Posterior vena cava (tissue), 2 donors: ENCODE data around the gene HECTD4. TPM values are rescaled to one million over a fixed set of nuclear protein-coding genes. Genes with fewer than 3 reads are reported as not detected.
"Not testable (repeated sequence)": the region's sequence is repeated elsewhere in the genome, so short reads cannot be mapped to it uniquely, and the experiment has no call there.

Experiments used
- DNase-seq: peaks from one replicate; pipeline ENCODE4 v3.0.0-alpha.2; 2020; ENCODE audit warnings: low spot score
- intact Hi-C, 2 donors: fragments of 100-400 bp; cut with DNase I; formaldehyde crosslinking; loops; one replicate each; pipeline versions ENCODE4 v1.14.1 to v1.14.2; 2022 to 2023
- long read RNA-seq, 2 donors: library from polyadenylated mRNA; unstranded; transcript quantifications; one replicate each; pipeline ENCODE4 v2.0.0, GENCODE V29; 2020 to 2021
- total RNA-seq, 2 donors: library from RNA; stranded (reverse); fragmentation: NEBNext Ultra II Directional; extraction: Animal tissue kit (Norgen Biotek cat#: 25700); gene quantifications; one replicate each; pipeline ENCODE4 v1.2.1, GENCODE V29; 2021
- donor health status: DM: yes; HTN: yes; CAD: no.
- donor health status: DM: yes; HTN: yes; CAD: no.

Gene HECTD4, protein sequence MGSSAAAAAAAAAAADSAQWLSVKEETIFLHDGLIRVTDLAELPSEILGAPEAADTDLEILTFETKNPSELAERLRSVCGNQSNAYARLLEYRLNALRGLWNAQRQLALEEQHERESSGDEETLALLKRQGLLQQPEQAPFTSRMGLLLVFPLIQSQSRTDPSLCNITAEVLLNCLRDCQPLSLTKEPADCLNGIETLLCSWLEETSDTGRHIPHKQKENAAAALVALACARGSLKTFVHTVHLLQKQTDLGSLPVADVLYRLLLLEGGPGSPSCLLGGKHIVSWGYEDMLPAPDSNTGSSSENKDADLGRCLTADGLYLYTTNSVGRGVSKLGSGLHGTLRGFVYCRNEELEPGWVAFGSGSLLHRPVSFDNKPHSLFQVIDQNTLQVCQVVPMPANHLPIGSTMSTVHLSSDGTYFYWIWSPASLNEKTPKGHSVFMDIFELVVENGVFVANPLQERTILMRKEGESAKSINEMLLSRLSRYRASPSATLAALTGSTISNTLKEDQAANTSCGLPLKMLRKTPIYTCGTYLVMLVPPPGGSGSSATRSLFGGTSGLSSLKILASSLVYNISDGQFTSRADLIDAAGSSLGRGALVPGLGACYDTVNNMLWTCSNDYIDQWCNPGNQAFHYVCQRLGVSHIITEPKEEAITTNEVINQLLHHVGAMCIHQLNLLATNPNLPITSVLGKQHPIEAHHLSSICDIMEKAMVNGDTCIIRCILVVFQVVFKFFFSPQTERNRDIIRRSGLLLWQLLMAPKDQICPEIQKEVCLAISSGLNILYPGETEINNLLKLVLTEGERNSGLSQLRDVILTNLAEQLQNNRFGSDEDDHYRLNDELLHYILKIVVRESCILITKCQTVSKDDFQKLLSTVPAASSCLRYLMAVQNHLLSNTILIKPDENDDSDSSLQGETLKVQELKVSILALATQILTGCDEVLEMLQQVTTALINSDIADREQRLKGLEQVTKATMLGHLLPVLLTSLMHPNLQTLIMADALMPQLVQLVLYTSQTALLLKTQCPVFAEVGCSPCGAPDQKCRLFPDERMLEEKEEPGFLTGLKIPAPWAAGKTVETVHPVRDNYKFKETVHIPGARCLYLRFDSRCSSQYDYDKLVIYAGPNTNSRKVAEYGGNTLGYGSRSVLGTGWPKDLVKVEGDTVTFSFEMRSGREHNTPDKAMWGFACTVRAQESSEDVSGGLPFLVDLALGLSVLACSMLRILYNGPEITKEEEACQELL (N-terminal part only)
- 10 to 100 TPM; 46.7 to 47.9 TPM for total RNA-seq
- long read RNA-seq, donor 1, partial matches to known transcripts: 9 of 16 reads
- long read RNA-seq, donor 1, other reads (novel, unspliced or antisense): 7 of 16 reads
- long read RNA-seq, donor 2, partial matches to known transcripts: 6 of 17 reads
- long read RNA-seq, donor 2, other reads (novel, unspliced or antisense): 11 of 17 reads

GRCh38 chr12:112381883-112382796 is at the start of gene HECTD4:
Gene HECTD4 (minus strand): TSS chr12:112382431. CDS start chr12:112382128, 303 bp downstream.
- DNase-seq: peak; percentile 98
- intact Hi-C loops: no loop called here

GRCh38 chr12:112431965-112432364 is 49.7 kb upstream of the HECTD4 start:
- intact Hi-C loops: no loop called here
- no peak for DNase-seq

DNA sequence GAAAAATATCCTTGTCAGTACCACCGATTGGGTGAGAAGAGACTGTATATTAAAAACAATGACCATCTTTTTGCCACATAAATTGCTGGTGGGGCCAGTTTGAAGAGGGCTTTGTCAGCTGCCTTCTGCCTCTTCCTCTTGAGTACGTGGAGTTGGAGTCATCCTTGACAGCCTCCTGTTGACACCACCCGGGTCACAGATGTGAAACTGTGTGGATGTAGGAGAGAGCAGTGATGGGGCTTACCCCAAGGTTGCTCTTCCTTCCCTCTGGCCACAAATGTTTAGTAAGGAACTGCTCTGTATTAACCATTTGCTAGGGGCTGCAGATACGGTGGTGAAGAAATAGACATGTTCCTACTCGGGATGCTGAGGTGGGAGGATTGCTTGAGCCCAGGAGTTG is 48.7 kb upstream of the HECTD4 start:
- intact Hi-C loops: no loop called here
- DNase-seq: no peak

DNA sequence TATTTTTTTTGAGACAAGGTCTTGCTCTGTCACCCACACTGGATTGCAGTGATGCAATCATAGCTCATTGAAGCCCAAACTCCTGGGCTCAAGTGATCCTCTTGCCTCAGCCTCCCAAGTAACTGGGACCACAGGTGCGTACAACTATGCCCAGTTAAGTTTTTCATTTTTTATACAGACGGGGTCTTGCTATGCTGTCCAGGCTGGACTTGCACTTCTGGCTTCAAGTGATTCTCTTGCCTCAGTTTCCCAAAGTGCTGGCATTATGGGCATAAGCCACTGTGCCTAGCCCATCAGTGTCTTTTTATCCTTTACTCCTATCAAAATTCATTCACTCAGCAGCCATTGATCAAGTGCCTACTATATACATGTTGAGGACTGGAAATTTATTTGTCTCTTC is 45.5 kb upstream of the HECTD4 start:
- DNase-seq: no peak
- intact Hi-C loops: no loop called here

GRCh38 chr12:112425582-112426382 is 43.6 kb upstream of the HECTD4 start:
- no peak for DNase-seq
- intact Hi-C loops: no loop called here

GRCh38 chr12:112424126-112424525 is 41.9 kb upstream of the HECTD4 start:
- intact Hi-C loops: no loop called here
- DNase-seq: no peak

DNA sequence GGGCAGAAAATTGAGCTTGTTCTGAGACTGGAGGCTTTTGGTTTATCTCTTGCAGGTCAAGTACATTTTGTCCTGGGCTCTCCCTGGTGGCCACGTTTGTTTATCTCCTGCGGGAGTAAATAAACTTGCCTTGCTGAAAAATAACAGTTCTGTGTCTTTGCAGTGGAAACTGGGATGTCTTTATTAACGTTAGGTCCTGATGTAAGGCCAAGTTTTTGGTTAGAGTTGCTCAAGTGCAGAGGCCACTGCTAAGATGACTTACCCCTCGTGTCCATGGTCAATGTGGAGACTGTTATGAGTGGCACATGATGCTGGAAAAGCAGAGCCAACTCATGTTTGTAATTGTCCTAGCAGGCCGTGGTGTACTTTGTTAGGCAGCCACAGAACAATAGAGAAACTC is 40.3 kb upstream of the HECTD4 start:
- DNase-seq: no peak
- intact Hi-C loops: no loop called here

GRCh38 chr12:112421363-112421762 is 39.1 kb upstream of the HECTD4 start:
- no peak for DNase-seq
- intact Hi-C loops: no loop called here

GRCh38 chr12:112420740-112421139 is 38.5 kb upstream of the HECTD4 start:
- no peak for DNase-seq

GRCh38 chr12:112419297-112420133 is 37.3 kb upstream of the HECTD4 start:
- intact Hi-C loops: no loop called here
- DNase-seq: peak; percentile 88

More at GRCh38 chr12:112420740-112421139, 38.5 kb upstream of the HECTD4 start:
- intact Hi-C loops: no loop called here

DNA sequence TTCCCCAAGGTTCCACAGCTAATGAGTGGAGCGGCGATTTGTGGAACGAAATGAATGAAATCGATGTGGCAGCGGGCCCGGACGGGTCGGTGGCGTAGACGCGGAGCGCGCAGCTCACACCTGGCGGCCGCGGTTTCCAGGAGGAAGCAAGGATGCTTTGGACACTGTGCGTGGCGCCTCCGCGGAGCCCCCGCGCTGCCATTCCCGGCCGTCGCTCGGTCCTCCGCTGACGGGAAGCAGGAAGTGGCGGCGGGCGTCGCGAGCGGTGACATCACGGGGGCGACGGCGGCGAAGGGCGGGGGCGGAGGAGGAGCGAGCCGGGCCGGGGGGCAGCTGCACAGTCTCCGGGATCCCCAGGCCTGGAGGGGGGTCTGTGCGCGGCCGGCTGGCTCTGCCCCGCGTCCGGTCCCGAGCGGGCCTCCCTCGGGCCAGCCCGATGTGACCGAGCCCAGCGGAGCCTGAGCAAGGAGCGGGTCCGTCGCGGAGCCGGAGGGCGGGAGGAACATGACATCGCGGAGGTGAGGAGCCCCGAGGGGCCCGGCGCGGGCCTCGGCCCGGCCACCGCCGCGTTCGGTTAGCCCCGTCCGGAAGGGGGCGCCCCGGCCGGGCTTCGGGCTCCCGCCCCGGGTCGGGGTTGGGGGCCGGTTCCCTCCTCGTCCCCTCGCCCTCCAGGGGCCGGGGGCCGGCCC is 36.5 kb upstream of the HECTD4 start, which contains the start of gene PTPN11:
Gene PTPN11 (plus strand): TSS at position 340 of the 689 bp plus-strand sequence. CDS start 165 bp downstream, at position 505.
- DNase-seq: peak; percentile 97
- intact Hi-C loops: no loop called here

GRCh38 chr12:112418273-112418607 is 36.0 kb upstream of the HECTD4 start:
- no peak for DNase-seq
- intact Hi-C loops: no loop called here

DNA sequence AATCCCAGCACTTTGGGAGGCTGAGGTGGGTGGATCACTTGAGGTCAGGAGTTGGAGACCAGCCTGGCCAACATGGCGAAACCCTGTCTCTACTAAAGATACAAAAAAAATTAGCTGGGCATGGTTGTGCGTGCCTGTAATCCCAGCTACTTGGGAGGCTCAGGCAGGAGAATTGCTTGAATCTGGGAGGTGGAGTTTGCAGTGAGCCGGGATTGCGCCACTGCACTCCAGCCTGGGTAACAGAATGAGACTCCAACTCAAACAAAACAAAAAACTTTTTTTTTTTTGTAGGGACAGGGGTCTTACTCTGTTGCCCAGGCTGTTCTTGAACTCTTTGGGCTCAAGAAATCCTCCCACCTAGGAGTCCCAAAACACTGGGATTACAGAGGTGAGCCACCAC is 33.2 kb upstream of the HECTD4 start:
- intact Hi-C loops, DNase-seq: not testable (repeated sequence)

- DNase-seq: no peak
- intact Hi-C loops: no loop called here
Measured at GRCh38 chr12:112413855-112414625, 31.8 kb upstream of the HECTD4 start.

- no peak for DNase-seq
- intact Hi-C loops: no loop called here
Measured at GRCh38 chr12:112409906-112410244, 27.6 kb upstream of the HECTD4 start.
